ENCODE data around the gene BICC1.

BICC1 gene, protein sequence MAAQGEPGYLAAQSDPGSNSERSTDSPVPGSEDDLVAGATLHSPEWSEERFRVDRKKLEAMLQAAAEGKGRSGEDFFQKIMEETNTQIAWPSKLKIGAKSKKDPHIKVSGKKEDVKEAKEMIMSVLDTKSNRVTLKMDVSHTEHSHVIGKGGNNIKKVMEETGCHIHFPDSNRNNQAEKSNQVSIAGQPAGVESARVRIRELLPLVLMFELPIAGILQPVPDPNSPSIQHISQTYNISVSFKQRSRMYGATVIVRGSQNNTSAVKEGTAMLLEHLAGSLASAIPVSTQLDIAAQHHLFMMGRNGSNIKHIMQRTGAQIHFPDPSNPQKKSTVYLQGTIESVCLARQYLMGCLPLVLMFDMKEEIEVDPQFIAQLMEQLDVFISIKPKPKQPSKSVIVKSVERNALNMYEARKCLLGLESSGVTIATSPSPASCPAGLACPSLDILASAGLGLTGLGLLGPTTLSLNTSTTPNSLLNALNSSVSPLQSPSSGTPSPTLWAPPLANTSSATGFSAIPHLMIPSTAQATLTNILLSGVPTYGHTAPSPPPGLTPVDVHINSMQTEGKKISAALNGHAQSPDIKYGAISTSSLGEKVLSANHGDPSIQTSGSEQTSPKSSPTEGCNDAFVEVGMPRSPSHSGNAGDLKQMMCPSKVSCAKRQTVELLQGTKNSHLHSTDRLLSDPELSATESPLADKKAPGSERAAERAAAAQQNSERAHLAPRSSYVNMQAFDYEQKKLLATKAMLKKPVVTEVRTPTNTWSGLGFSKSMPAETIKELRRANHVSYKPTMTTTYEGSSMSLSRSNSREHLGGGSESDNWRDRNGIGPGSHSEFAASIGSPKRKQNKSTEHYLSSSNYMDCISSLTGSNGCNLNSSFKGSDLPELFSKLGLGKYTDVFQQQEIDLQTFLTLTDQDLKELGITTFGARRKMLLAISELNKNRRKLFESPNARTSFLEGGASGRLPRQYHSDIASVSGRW

DNA sequence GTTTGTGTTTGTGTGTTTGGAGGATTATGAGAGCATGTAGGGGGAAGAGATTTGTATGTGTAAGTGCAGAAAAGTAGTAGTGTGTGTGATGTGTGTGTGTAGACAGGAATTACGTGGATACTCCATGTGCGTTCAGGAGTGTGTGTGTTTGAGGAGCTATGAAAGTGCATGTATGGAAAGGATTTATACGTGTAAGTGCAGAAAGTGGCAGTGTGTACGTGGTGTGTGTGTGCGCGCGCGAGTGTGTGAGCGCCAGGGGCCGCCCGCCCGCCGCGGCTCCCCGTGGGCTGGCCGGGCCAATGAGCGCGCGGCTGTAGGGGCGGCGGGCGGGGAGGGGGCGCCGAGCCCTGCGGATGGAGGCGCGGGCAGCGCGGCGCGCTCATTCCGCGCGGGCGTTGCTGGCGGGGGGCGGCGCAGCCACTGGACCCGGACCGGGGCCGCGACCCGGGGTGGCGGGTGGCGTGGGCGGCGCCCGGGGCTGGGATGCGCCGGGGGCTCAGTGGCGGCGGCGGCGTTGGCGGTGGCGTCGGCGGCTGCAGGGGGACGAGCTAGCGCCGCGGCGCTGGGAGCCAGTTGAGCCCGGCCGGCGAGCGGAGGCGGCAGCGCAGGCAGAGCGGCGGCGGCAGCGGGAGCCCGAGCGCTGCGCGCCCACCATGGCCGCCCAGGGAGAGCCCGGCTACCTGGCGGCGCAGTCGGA is at the start of gene BICC1:
Gene BICC1, plus strand, starts transcription at position 382 of the 697 bp plus-strand sequence. Its CDS starts 272 bp downstream, at position 654.
- no peak for DNase-seq

DNA sequence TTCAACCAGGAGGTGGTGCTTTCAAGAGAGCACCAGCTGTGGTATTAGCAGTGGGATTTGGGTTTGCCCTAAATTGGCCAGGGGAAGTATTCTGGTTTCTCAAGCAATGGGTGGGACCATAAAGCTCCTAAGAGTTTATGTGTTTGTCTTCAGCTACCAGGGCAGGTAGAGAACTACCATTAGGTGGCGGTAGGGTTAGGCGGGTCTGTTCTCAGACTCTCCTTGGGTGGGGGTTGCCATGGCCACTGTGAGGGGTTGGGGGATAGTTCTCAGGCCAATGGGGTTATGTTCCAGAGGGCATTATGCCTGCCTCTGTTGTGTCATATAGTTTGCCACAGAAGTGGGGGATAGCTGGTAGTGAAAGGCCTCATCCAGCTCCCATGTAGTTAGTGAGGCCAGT is 47.7 kb upstream of the BICC1 start:
- DNase-seq, result no peak

GRCh38 chr10:58465629-58466028 is 47.0 kb upstream of the BICC1 start:
- no peak for DNase-seq

DNA sequence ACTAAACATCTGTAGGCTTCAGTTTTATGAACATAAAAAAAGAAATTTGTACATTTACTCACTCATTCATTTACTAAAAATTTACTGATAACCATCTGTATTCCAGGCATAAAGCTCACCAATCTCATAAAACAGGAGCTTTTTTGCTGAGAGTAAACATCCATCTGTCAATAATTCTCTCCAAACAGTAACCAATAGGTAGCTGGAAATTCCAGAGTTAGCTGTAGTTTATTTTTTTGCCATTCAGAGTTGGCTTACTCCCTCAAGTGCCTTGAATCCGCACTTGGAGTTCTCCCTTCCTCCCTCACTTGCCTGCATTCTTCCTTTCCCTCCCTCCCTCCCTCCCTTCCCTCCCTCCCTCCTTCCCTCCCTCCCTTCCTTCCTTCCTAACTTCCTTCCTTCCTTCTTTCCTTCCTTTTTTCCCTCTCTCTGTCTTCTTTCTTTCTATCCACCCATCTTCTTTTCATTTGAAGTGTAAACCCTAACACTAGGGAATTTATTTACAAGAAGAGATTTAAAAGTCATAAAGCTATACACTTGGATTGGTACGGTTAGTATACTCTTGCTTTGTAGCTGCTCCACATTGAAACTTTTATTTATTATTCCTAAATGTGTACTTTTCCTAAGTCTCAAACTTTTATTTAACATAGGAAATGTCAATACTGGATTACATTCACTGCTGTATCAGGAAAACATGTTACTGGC is 44.6 kb upstream of the BICC1 start:
- DNase-seq, result no peak

DNA sequence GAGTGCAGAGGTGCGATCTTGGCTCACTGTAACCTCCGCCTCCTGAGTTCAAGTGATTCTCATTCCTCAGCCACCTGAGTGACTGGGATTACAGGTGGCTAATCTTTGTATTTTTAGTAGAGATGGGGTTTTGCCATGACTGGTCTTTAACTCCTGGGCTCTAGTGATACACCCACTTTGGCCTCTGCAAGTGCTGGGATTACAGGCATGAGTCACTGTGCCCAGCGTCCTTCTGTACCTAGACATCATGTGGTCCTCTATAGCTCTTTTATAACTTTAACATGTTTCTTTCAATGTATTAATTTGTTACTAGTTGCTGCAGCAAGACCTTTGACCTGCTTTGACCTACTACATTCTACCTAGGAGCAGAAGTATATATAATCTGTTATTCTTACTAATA is 38.7 kb upstream of the BICC1 start:
- DNase-seq, result no peak

GRCh38 chr10:58475322-58476277 is 37.1 kb upstream of the BICC1 start:
- no peak for DNase-seq

- no peak for DNase-seq
These were observed 35.5 kb upstream of the BICC1 start for GRCh38 chr10:58477122-58477521.

- no peak for DNase-seq
These were observed 34.8 kb upstream of the BICC1 start for GRCh38 chr10:58477902-58478301.

DNA sequence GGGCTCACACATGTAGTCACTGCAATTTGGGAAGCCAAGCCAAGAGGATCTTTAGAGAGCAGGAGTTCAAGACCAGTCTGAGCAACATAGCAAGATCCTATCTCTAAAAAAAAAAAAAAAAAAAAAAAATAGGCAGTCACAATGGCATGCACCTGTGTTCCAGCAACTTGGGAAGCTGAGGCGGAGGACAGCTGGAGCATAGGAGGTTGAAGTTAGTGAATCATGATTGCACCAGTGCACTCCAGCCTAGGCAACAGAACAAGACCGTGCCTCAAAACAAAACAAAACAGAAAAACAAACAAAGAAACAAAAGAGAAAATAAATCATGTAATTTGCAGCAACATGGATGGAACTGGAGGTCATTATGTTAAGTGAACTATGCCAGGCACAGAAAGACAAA is 33.6 kb upstream of the BICC1 start:
- peak; percentile 0 for DNase-seq

DNA sequence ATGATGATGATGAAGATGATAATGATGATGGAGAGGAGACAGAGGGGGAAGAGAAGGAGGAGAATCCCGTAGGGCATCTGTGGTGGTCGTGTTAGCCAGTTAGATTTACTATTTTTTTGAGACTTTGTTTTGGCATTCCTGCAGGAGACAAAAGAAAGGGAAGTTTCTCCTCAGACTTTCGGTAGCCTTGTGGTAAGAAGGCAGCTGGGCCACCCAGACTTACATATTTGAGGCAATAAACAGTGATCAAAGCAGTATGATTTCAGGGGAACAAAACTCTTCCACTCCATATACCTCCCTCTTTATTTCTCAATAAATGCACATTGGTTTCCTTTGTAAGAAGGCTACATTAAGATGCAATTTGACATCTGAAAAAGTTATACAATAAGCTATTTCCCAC is 32.4 kb upstream of the BICC1 start:
- no peak for DNase-seq

DNA sequence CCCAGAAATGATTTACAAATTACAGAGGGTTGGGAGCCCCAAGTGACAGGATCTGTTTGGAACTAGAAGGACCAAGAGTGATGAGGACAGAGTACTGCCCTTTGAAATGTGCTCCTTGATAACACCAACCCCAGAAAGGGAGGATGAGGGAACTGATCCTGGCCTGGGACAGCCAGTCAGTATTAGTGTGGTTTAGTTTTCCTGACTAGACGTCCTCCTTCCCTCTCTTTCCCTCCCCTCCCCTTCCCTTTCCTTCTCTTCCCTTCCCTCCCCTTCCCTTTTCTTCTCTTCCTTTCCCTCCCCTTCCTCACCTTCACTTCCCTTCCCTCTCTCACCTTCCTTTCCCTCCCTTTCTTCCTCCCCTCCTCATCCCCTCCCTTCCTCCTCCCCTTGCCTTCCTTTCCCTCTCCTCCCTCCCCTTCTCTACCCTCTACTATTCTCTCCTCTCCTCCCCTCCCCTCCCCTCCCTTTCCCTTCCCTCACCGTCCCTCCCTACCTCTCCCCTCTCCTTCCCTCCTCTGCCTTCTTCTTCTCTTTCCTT is 31.0 kb upstream of the BICC1 start:
- DNase-seq, result no peak

DNA sequence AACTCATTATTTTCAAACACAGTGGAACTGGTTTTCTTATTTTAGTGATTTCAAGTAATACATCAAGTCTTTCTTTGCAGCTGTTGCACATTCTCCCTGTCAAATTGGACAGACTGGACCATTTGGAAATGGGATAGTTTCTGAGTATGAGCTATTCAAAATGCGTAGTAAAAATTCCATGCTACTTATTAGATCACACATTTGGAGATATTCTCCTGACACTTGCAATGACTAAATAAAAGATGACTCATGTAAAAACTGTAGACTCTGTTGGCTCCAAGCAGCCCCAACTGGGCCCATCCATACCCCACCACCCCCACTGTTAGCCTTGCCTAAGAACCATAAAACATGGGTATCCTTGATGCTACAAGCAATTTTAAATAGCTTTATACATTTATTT is 25.9 kb upstream of the BICC1 start:
- no peak for DNase-seq

DNA sequence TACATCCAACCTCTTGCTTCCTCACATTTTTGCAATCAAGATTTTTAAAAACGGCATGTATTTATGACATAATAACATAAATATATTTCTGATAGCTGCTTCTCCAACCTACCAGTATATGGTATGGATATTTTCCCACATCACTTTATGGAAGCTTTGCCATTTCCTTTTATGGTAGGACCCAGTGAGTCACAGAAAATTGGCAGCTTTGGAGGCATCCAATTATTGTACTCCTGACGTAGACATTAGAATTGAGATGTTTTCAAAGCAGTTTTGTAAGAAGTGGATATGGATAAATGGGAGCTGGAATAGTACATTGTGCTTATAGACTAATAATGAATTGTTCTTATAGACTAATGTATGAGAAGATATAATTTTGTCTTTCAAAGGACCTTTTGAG is 23.8 kb upstream of the BICC1 start:
- DNase-seq, result no peak

DNA sequence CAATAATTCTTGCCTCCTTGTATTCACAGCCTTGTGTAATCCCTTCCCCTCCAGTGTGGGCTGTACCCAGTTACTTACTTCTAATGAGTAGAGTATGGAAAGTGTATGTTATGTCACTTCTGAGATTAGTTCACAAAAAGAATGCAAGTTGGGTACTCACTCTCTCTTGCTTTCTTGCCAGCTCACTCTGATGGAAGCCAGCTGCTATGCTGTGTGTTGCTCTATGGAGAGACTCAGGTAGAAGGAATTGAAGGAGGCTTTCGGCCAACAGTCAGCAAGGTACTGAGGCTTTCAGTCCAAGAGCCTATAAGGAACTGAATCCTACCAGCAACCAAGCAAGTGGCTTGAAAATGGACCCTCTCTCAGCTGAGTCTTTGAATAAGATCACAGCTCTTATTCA is 9.7 kb upstream of the BICC1 start:
- no peak for DNase-seq

- DNase-seq, result no peak
These were observed 4.4 kb upstream of the BICC1 start for GRCh38 chr10:58508316-58508715.

DNA sequence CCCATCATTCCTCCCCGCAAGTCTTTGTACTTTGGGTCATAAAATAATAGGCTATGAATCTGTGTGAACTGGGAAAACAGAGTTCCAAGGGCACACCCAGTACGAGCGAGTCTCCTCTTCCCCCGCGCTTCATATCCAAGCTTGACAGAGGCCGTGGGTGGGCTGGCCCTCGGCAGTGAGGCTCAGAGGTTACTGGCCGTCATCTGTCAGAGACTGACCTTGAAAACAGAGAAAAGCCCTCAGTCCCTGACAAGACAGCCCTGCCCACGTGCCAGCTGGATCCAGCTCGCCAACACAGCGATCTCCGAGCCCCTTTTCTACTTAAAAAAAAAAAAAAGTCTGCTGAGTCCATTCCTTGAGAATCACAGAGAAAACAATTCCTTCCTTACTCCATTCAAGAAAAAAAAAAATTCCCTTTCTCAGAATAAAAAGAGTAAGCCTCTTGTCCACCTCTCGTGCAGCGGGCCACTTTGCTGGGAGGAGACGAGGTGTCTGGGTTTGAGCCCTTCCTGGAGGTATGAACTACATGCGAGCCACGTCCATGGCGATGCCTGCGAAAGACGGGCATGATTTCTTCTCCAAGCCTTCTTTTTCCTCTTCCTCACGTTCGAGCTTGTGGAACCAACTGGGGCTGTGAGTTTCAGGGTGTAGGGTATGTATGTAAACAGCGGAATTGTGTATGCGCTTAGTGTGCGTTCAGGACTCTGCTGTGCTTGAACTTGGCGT is 744 bp upstream of the BICC1 start:
- no peak for DNase-seq

DNA sequence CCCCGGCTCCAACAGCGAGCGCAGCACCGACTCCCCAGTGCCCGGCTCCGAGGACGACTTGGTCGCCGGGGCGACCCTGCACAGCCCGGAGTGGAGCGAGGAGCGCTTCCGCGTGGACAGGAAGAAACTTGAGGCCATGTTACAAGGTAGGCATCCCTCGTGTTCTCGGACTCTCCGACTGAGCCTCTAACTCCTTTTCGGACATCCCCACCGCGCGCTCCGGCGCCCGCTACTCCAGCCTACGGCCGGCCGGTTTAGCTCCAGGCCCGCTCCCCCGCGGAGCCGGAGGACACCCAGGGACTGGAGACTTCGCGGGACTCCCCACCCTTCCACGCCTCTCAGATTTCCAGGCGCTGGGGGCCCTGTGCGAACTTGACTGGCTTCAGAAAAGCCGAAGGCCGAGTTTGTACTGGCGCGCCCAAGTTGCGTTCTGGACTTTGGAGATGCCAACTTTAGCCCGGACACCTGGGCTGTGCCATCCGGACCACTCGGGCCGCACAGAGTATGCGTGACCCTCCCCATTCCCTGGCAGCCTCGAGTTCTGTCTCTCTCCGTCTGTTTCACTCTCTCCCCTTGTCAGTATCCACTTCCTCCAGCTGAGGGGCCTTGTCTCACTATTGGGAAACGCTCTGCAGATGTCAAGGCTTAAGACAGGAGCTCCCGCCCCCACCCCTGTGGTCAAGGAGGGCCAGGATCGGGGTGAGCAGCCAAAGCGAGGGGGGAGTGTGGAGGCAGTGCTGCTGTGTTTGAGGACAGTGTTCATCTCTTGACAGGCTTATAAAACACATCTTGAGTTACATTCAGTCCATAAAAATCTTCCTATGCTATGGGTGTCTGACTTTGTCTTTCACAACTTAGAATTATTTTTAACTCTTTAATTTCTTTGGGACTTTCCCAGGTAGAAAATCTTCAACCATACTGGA is 777 bp downstream of the BICC1 start:
- DNase-seq, result no peak

DNA sequence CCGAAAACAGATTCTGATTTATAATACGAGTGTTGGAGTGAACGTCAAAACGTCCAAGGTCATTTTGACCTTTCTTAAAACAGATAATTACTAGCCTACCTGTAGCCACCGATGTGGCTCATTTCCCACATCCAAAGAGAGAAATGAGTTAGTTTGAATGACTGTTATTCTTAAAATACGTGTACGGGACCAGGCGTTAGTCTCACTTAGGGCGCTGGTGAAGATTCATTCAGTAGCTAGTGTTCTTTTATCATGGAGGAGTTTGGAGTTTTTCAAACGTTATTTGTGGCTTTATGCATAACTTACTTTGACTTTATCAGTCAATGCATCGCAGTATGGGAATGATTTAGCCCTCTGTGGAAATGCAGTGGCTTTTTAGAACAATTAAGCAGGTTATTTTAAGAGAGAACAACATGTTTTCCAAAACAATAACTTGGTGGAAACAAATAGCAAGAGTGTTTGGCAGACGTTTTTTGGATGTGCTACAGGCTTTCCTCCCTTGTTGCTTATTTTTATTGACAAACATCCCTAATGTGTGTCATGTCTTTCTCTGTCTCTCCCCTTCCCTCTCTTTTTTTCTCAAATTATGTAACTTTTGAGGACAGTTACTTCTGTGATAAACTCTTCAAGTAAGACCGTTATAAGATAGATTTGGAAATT is 1.6 kb downstream of the BICC1 start:
- DNase-seq, result no peak
